Activated CD8-positive, alpha-beta memory T cell treated with anti-CD3 and anti-CD28 coated beads, Interleukin-2, amount 10 ng/mL, durations not matched to agents 7 days and 5 days (primary cell): Measurements from ENCODE around the gene IFITM5. TPM values are rescaled to one million over a fixed set of nuclear protein-coding genes. Genes with fewer than 3 reads are reported as not detected.
"Not testable (repeated sequence)": the region's sequence is repeated elsewhere in the genome, so short reads cannot be mapped to it uniquely, and the experiment has no call there.

Experiments
- ATAC-seq: fragments of 150-1000 bp; cut with Tn5 transposase; one replicate; pipeline ENCODE4 v1.10.0; 2021; ENCODE audit warnings: moderate library complexity
- CTCF ChIA-PET: fragments of 350-600 bp; sonication (Branson Sonifier 250); formaldehyde crosslinking; loops from one replicate; lab custom pipeline; 2021; ENCODE audit warnings: antibody characterized with exemption; lab: Charles Lee
- DNase-seq: peaks from one replicate; pipeline ENCODE4 v3.0.0-alpha.2; 2020
- H3K27ac Mint-ChIP-seq: one replicate; pipeline ENCODE4 v1.8.0; 2021; ENCODE audit warnings: mild to moderate bottlenecking, mixed read lengths
- H3K27me3 Mint-ChIP-seq: one replicate; pipeline ENCODE4 v1.8.0; 2021; ENCODE audit warnings: mixed read lengths
- H3K36me3 Mint-ChIP-seq: one replicate; pipeline ENCODE4 v1.8.0; 2021; ENCODE audit warnings: mild to moderate bottlenecking, mixed read lengths
- H3K4me1 Mint-ChIP-seq: one replicate; pipeline ENCODE4 v1.8.0; 2021; ENCODE audit warnings: mixed read lengths
- H3K4me3 Mint-ChIP-seq: one replicate; pipeline ENCODE4 v1.8.0; 2021; ENCODE audit warnings: mild to moderate bottlenecking, moderate library complexity, mixed read lengths
- H3K9me3 Mint-ChIP-seq: one replicate; pipeline ENCODE4 v1.8.0; 2022; ENCODE audit warnings: low read depth, mixed read lengths
- total RNA-seq, 2 experiments: library from RNA; stranded (reverse); gene quantifications; one replicate each; pipeline ENCODE4 v1.2.3, GENCODE V29; 2021

Gene IFITM5
- not detected for total RNA-seq

GRCh38 chr11:299081-299891 lies at the start of gene IFITM5:
Gene IFITM5, minus strand, starts transcription at chr11:299526. Its CDS starts 36 bp downstream, at chr11:299490.
- H3K27ac Mint-ChIP-seq = peak within 1 kb of the TSS; percentile 86
- CTCF ChIA-PET = interaction anchor here (1.0 to 3.5 kb wide), 3 partner anchors 10 to 48 kb away, joined by 3 to 13 read pairs (median 5); no protein-coding TSS in a partner anchor

GRCh38 chr11:346529-346928 lies 47.2 kb upstream of the IFITM5 start:
- DNase-seq (no peak), ATAC-seq (no peak)
- CTCF ChIA-PET = interaction anchor here (0.9 to 1.4 kb wide), 3 partner anchors 9 to 96 kb away, joined by 3 to 4 read pairs (median 4); no protein-coding TSS in a partner anchor
- H3K27ac Mint-ChIP-seq = no peak overlapping the region
- H3K9me3 Mint-ChIP-seq = no peaks in the 10 kb centered on the region
- peaks cover 16% of the 10 kb centered on the region for H3K4me1 Mint-ChIP-seq
- H3K4me3 Mint-ChIP-seq = no peak overlapping the region
- H3K36me3 Mint-ChIP-seq = peaks cover 1% of the 10 kb centered on the region
- peaks cover 12% of the 10 kb centered on the region for H3K27me3 Mint-ChIP-seq

More at GRCh38 chr11:299081-299891, at the start of gene IFITM5:
- DNase-seq (no peak), ATAC-seq (no peak)
- H3K27me3 Mint-ChIP-seq = peaks cover 20% of the 10 kb centered on the region
- peaks cover 45% of the 10 kb centered on the region for H3K4me1 Mint-ChIP-seq
- H3K9me3 Mint-ChIP-seq = no peaks in the 10 kb centered on the region
- H3K36me3 Mint-ChIP-seq = peaks cover 1% of the 10 kb centered on the region
- H3K4me3 Mint-ChIP-seq = no peak within 1 kb of the TSS

GRCh38 chr11:344836-345578 lies 45.7 kb upstream of the IFITM5 start:
- CTCF ChIA-PET = interaction anchor here (1.1 to 1.3 kb wide), 3 partner anchors 9 to 17 kb away, joined by 3 read pairs; no protein-coding TSS in a partner anchor
- Mint-ChIP-seq H3K36me3 (peaks cover 2% of the 10 kb centered on the region), H3K27ac (no peak overlapping the region), H3K4me3 (no peak overlapping the region), H3K9me3 (no peaks in the 10 kb centered on the region), H3K27me3 (peaks cover 21% of the 10 kb centered on the region), H3K4me1 (peaks cover 12% of the 10 kb centered on the region)
- no peak for DNase-seq
- no peak for ATAC-seq

- DNase-seq (no peak), ATAC-seq (no peak)
- no peak overlapping the region for H3K4me3 Mint-ChIP-seq
- no peaks in the 10 kb centered on the region for H3K9me3 Mint-ChIP-seq
- H3K27ac Mint-ChIP-seq = no peak overlapping the region
- peaks cover 12% of the 10 kb centered on the region for H3K4me1 Mint-ChIP-seq
- H3K36me3 Mint-ChIP-seq = peaks cover 2% of the 10 kb centered on the region
- peaks cover 21% of the 10 kb centered on the region for H3K27me3 Mint-ChIP-seq
- CTCF ChIA-PET = interaction anchor here (1.4 kb wide), 1 partner anchor 41 kb away, joined by 3 read pairs; no protein-coding TSS in a partner anchor
These were observed 43.0 kb upstream of the IFITM5 start for GRCh38 chr11:342328-342727.

- CTCF ChIA-PET = interaction anchor here (1.0 to 2.1 kb wide), 4 partner anchors 11 to 90 kb away, joined by 3 to 9 read pairs (median 5); no protein-coding TSS in a partner anchor
- ATAC-seq (no peak), DNase-seq (no peak)
- Mint-ChIP-seq H3K27me3 (peaks cover 19% of the 10 kb centered on the region), H3K4me1 (peaks cover 12% of the 10 kb centered on the region), H3K4me3 (no peak overlapping the region), H3K9me3 (no peaks in the 10 kb centered on the region), H3K27ac (no peak overlapping the region), H3K36me3 (peaks cover 2% of the 10 kb centered on the region)
These were observed 41.5 kb upstream of the IFITM5 start for GRCh38 chr11:340539-341512.

- Mint-ChIP-seq H3K4me1 (peaks cover 12% of the 10 kb centered on the region), H3K27me3 (peaks cover 23% of the 10 kb centered on the region), H3K36me3 (peaks cover 2% of the 10 kb centered on the region), H3K27ac (no peak overlapping the region), H3K4me3 (no peak overlapping the region), H3K9me3 (no peaks in the 10 kb centered on the region)
- CTCF ChIA-PET = interaction anchor here (1.0 to 2.1 kb wide), 6 partner anchors 8 to 89 kb away, joined by 3 to 9 read pairs (median 5); no protein-coding TSS in a partner anchor
- ATAC-seq = no peak
- DNase-seq = no peak
These were observed 40.6 kb upstream of the IFITM5 start for GRCh38 chr11:339963-340362.

GRCh38 chr11:337711-338110 lies 38.4 kb upstream of the IFITM5 start:
- Mint-ChIP-seq H3K27me3 (peaks cover 25% of the 10 kb centered on the region), H3K4me3 (no peak overlapping the region)
- CTCF ChIA-PET = no interaction called here

GRCh38 chr11:336659-337198 lies 37.4 kb upstream of the IFITM5 start:
- ATAC-seq (no peak), DNase-seq (no peak)
- H3K4me3 Mint-ChIP-seq = no peak overlapping the region
- no peaks in the 10 kb centered on the region for H3K9me3 Mint-ChIP-seq
- peaks cover 26% of the 10 kb centered on the region for H3K27me3 Mint-ChIP-seq
- peaks cover 2% of the 10 kb centered on the region for H3K36me3 Mint-ChIP-seq
- H3K27ac Mint-ChIP-seq = no peak overlapping the region
- peaks cover 21% of the 10 kb centered on the region for H3K4me1 Mint-ChIP-seq
- CTCF ChIA-PET = no interaction called here

More at GRCh38 chr11:337711-338110, 38.4 kb upstream of the IFITM5 start:
- ATAC-seq (no peak), DNase-seq (no peak)
- H3K36me3 Mint-ChIP-seq = peaks cover 2% of the 10 kb centered on the region
- no peaks in the 10 kb centered on the region for H3K9me3 Mint-ChIP-seq
- H3K27ac Mint-ChIP-seq = no peak overlapping the region
- H3K4me1 Mint-ChIP-seq = peaks cover 17% of the 10 kb centered on the region

- no peak for DNase-seq
- Mint-ChIP-seq H3K4me1 (peaks cover 21% of the 10 kb centered on the region), H3K36me3 (peaks cover 2% of the 10 kb centered on the region), H3K4me3 (no peak overlapping the region), H3K27ac (no peak overlapping the region), H3K9me3 (no peaks in the 10 kb centered on the region), H3K27me3 (peaks cover 27% of the 10 kb centered on the region)
- no peak for ATAC-seq
- CTCF ChIA-PET = interaction anchor here (1.0 to 1.1 kb wide), 2 partner anchors 8 to 9 kb away, joined by 3 read pairs; no protein-coding TSS in a partner anchor
These were observed 36.7 kb upstream of the IFITM5 start for GRCh38 chr11:335779-336658.

- Mint-ChIP-seq H3K27ac (no peak overlapping the region), H3K4me1 (peaks cover 35% of the 10 kb centered on the region), H3K4me3 (no peak overlapping the region), H3K27me3 (peaks cover 20% of the 10 kb centered on the region), H3K36me3 (peaks cover 2% of the 10 kb centered on the region), H3K9me3 (no peaks in the 10 kb centered on the region)
- no peak for DNase-seq
- CTCF ChIA-PET = no interaction called here
- ATAC-seq = no peak
These were observed 35.1 kb upstream of the IFITM5 start for GRCh38 chr11:334264-334994.

GRCh38 chr11:333616-334263 lies 34.4 kb upstream of the IFITM5 start:
- Mint-ChIP-seq H3K27me3 (peaks cover 20% of the 10 kb centered on the region), H3K4me1 (peaks cover 40% of the 10 kb centered on the region)
- H3K36me3 Mint-ChIP-seq, DNase-seq, ATAC-seq, CTCF ChIA-PET, H3K9me3 Mint-ChIP-seq, H3K27ac Mint-ChIP-seq, H3K4me3 Mint-ChIP-seq: not testable (repeated sequence)
